ENCODE results near the gene SCYGR3.

SCYGR3 gene

GRCh38 chr2:227616631-227617030 is 2.0 kb upstream of the SCYGR3 start:
- no peak for TF ChIP-seq CTCF (IDR thresholded peaks at IDR 0.05)
- Histone ChIP-seq H3K79me2 (no peaks in the 10 kb centered on the region), H3K9ac (no peak overlapping the region), H3K4me3 (ENCODE audit: low read depth, low read length) (no peak overlapping the region), H3K36me3 (ENCODE audit: control insufficient read depth, insufficient read depth, low read length) (no peaks in the 10 kb centered on the region), H2AFZ (no peak overlapping the region), H3K4me2 (ENCODE audit: low read length) (no peak overlapping the region), H3K27ac (no peak overlapping the region), H3K9me3 (ENCODE audit: control insufficient read depth, low read length) (no peaks in the 10 kb centered on the region), H3K27me3 (ENCODE audit: control insufficient read depth, insufficient read depth, low read length) (no peaks in the 10 kb centered on the region), H3K4me1 (no peaks in the 10 kb centered on the region)

DNA sequence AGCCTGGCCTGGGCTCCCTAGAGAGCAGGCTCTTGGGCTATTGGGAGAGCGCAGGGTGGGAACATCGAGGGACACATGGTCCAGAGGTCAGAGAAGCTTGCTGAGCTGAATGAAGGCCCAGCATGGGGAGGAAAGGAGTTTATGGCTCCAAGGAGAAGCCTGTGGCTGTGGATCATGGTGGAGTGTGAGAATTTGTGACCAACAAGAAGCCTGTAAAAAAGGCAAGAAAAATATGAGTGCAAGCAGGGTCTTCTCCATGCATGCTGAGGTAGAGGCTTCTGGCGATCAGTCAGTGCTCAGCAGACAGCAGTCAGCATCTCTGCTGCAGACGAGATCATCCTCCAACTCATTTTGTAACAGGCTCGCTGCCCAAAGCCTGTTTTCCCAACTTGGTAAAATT is 1.3 kb upstream of the SCYGR3 start:
- Histone ChIP-seq H3K27me3 (ENCODE audit: control insufficient read depth, insufficient read depth, low read length) (no peaks in the 10 kb centered on the region), H3K4me2 (ENCODE audit: low read length) (no peak overlapping the region), H2AFZ (no peak overlapping the region), H3K36me3 (ENCODE audit: control insufficient read depth, insufficient read depth, low read length) (no peaks in the 10 kb centered on the region), H3K4me1 (no peaks in the 10 kb centered on the region), H3K4me3 (ENCODE audit: low read depth, low read length) (no peak overlapping the region), H3K27ac (no peak overlapping the region), H3K79me2 (no peaks in the 10 kb centered on the region), H3K9me3 (ENCODE audit: control insufficient read depth, low read length) (no peaks in the 10 kb centered on the region), H3K9ac (no peak overlapping the region)
- no peak for TF ChIP-seq CTCF (IDR thresholded peaks at IDR 0.05)

- no peak for TF ChIP-seq CTCF (IDR thresholded peaks at IDR 0.05)
- no peak overlapping the region for H3K27ac ChIP-seq
- no peaks in the 10 kb centered on the region for H3K27me3 ChIP-seq (ENCODE audit: control insufficient read depth, insufficient read depth, low read length)
Measured at GRCh38 chr2:227615181-227615580, 541 bp upstream of the SCYGR3 start.

DNA sequence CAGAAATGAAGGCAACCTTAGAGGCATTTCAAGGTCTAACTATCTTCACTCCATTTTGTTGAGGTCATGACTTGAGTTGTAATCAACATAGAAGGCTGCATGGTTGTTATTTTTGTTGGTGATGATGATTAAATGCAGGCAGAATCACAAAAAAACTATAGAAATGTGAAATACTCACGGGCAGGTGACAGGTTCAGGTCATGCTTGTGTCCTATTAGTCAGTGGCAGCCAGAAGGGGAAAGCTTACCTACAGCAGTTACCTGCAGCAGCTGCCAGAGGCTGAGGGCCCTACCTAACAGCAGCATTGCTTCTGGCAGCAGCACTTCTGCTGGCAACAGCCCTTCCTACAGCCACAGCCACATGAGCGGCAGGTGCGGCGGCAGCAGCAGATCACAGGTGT is 394 bp downstream of the SCYGR3 start:
- Histone ChIP-seq H3K36me3 (ENCODE audit: control insufficient read depth, insufficient read depth, low read length) (no peaks in the 10 kb centered on the region), H3K4me2 (ENCODE audit: low read length) (no peak overlapping the region)

More at GRCh38 chr2:227615181-227615580, 541 bp upstream of the SCYGR3 start:
- Histone ChIP-seq H3K9ac (no peak overlapping the region), H2AFZ (no peak overlapping the region), H3K36me3 (ENCODE audit: control insufficient read depth, insufficient read depth, low read length) (no peaks in the 10 kb centered on the region), H3K4me3 (ENCODE audit: low read depth, low read length) (no peak overlapping the region), H3K4me2 (ENCODE audit: low read length) (no peak overlapping the region), H3K9me3 (ENCODE audit: control insufficient read depth, low read length) (no peaks in the 10 kb centered on the region), H3K4me1 (no peaks in the 10 kb centered on the region), H3K79me2 (no peaks in the 10 kb centered on the region)

More for the DNA sequence above, 394 bp downstream of the SCYGR3 start:
- no peak overlapping the region for H2AFZ ChIP-seq
- no peak for TF ChIP-seq CTCF (IDR thresholded peaks at IDR 0.05)
- H3K9me3 ChIP-seq (ENCODE audit: control insufficient read depth, low read length) = no peaks in the 10 kb centered on the region
- H3K9ac ChIP-seq = no peak overlapping the region
- no peaks in the 10 kb centered on the region for H3K27me3 ChIP-seq (ENCODE audit: control insufficient read depth, insufficient read depth, low read length)
- H3K27ac ChIP-seq = no peak overlapping the region
- no peaks in the 10 kb centered on the region for H3K79me2 ChIP-seq
- no peak overlapping the region for H3K4me3 ChIP-seq (ENCODE audit: low read depth, low read length)
- H3K4me1 ChIP-seq = no peaks in the 10 kb centered on the region

Measured in parathyroid adenoma (tissue), 2 donors.